H1 (cell line): Measurements from ENCODE around the gene RIPOR3.

Source experiments
- JUN ChIP-seq: IDR thresholded peaks from 2 replicates; pipeline ENCODE4 v1.6.1; 2011; ENCODE audit warnings: low read depth, mild to moderate bottlenecking, improper control_type of control experiment, low read length
- POLR2AphosphoS5 ChIP-seq: IDR thresholded peaks from 2 replicates; pipeline ENCODE4 v1.6.1; 2011; ENCODE audit warnings: low read depth, low read length
- SUZ12 ChIP-seq: fragments of 200-600 bp; sonication (generic); IDR thresholded peaks from 2 replicates; pipeline ENCODE4 v1.6.1; 2012; ENCODE audit warnings: mild to moderate bottlenecking, inconsistent platforms, low read length, moderate library complexity, mixed read lengths

- no peak for TF ChIP-seq SUZ12
- TF ChIP-seq JUN, result no peak
- TF ChIP-seq POLR2AphosphoS5, result no peak
These were observed 11.6 kb downstream of the RIPOR3 start for GRCh38 chr20:50679753-50680104.
